HEK293T (cell line): ENCODE results near the gene MAP3K1.

Source experiments
- ARNT ChIP-seq: fragments of 450-650 bp; IDR thresholded peaks from 2 replicates; pipeline ENCODE4 v1.6.1; 2017; ENCODE audit warnings: mild to moderate bottlenecking
- BHLHE40 ChIP-seq: fragments of 450-650 bp; IDR thresholded peaks from 2 replicates; pipeline ENCODE4 v1.6.1; 2016; ENCODE audit warnings: mild to moderate bottlenecking, moderate library complexity, borderline replicate concordance
- CTBP1 ChIP-seq: fragments of 450-650 bp; IDR thresholded peaks from 2 replicates; pipeline ENCODE4 v1.6.1; 2016; ENCODE audit warnings: borderline replicate concordance
- ELF4 ChIP-seq: fragments of 450-650 bp; IDR thresholded peaks from 2 replicates; pipeline ENCODE4 v1.6.1; 2017; ENCODE audit warnings: antibody characterized with exemption
- FOXA1 ChIP-seq: fragments of 450-650 bp; IDR thresholded peaks from 2 replicates; pipeline ENCODE4 v1.6.1; 2016; ENCODE audit warnings: mild to moderate bottlenecking
- FOXM1 ChIP-seq: fragments of 450-650 bp; IDR thresholded peaks from 2 replicates; pipeline ENCODE4 v1.6.1; 2017; ENCODE audit warnings: mild to moderate bottlenecking, borderline replicate concordance
- HDGF ChIP-seq: fragments of 450-650 bp; IDR thresholded peaks from 2 replicates; pipeline ENCODE4 v1.6.1; 2017; ENCODE audit warnings: antibody characterized with exemption, borderline replicate concordance
- L3MBTL2 ChIP-seq: fragments of 450-650 bp; conservative IDR thresholded peaks from 2 replicates; pipeline ENCODE4 v1.6.1; 2016; ENCODE audit warnings: mild to moderate bottlenecking
- LEF1 ChIP-seq: fragments of 450-650 bp; IDR thresholded peaks from 2 replicates; pipeline ENCODE4 v1.6.1; 2017; ENCODE audit warnings: mild to moderate bottlenecking, borderline replicate concordance
- SP1 ChIP-seq: fragments of 450-650 bp; IDR thresholded peaks from 2 replicates; pipeline ENCODE4 v1.6.1; 2017
- SUZ12 ChIP-seq: fragments of 450-650 bp; IDR thresholded peaks from 2 replicates; pipeline ENCODE4 v1.6.1; 2016; ENCODE audit warnings: mild to moderate bottlenecking
- TARDBP ChIP-seq: fragments of 450-650 bp; IDR thresholded peaks from 2 replicates; pipeline ENCODE4 v1.6.1; 2016
- ZNF384 ChIP-seq: fragments of 450-650 bp; IDR thresholded peaks from 2 replicates; pipeline ENCODE4 v1.6.1; 2016

- TF ChIP-seq FOXA1 (no peak), LEF1 (no peak), ZNF384 (no peak), FOXM1 (no peak), TARDBP (no peak), SP1 (no peak), BHLHE40 (no peak), HDGF (no peak), ARNT (no peak), L3MBTL2 (no peak), SUZ12 (no peak), ELF4 (no peak), CTBP1 (no peak)
Measured at GRCh38 chr5:56825222-56825824, 10.0 kb downstream of the MAP3K1 start.
